Upper lobe of left lung (tissue), 6 donors: Measurements from ENCODE around the gene CCDC51. TPM values are rescaled to one million over a fixed set of nuclear protein-coding genes. Genes with fewer than 3 reads are reported as not detected.
"Not testable (repeated sequence)": the region's sequence is repeated elsewhere in the genome, so short reads cannot be mapped to it uniquely, and the experiment has no call there.

Experiments used
- ATAC-seq, 2 donors: fragments of 200-7000 bp; cut with Tn5 transposase; one replicate each; pipeline ENCODE4 v1.9.1; 2022; ENCODE audit warnings: mild to moderate bottlenecking in 2 of 2, moderate library complexity in 2 of 2; ENCODE audit not compliant: low FRiP score in 2 of 2
- DNase-seq, 2 donors: peaks; one replicate each; pipeline ENCODE4 v3.0.0-alpha.2; 2019 to 2020
- H3K27ac ChIP-seq, 4 donors: fragments of 200-600 bp; sonication (generic); one replicate each; pipeline ENCODE4 v1.5.1; 2016 to 2019
- H3K27me3 ChIP-seq, 4 donors: fragments of 200-600 bp; sonication (generic); one replicate each; pipeline ENCODE4 v1.5.1; 2017 to 2019
- H3K36me3 ChIP-seq, 4 donors: fragments of 200-600 bp; sonication (generic); one replicate each; pipeline ENCODE4 v1.5.1; 2016 to 2019
- H3K4me1 ChIP-seq, 4 donors: fragments of 200-600 bp; sonication (generic); one replicate each; pipeline ENCODE4 v1.5.1; 2018 to 2019
- H3K4me3 ChIP-seq, 4 donors: fragments of 200-600 bp; sonication (generic); one replicate each; pipeline ENCODE4 v1.5.1; 2017 to 2019; ENCODE audit warnings: mild to moderate bottlenecking in 2 of 4, moderate library complexity in 1 of 4
- H3K9me3 ChIP-seq, 4 donors: fragments of 200-600 bp; sonication (generic); one replicate each; pipeline ENCODE4 v1.5.1; 2018 to 2019
- CTCF ChIP-seq, 6 experiments: fragments of 450-650 bp in 4 of 6; fragments of 200-600 bp in 2 of 6; sonication (generic) in 2 of 6; IDR thresholded peaks; one replicate each; pipeline ENCODE4 v1.5.1; 2016 to 2019; ENCODE audit warnings: antibody characterized with exemption in 6 of 6
- EP300 ChIP-seq, 4 donors: sonication (generic); formaldehyde crosslinking; IDR thresholded peaks; one replicate each; pipeline ENCODE4 v1.5.1; 2017; ENCODE audit warnings: antibody characterized with exemption in 4 of 4, control low read depth in 2 of 4
- POLR2A ChIP-seq, 4 donors: fragments of 450-650 bp; IDR thresholded peaks; one replicate each; pipeline ENCODE4 v1.5.1; 2016 to 2017; ENCODE audit warnings: antibody characterized with exemption in 4 of 4, mild to moderate bottlenecking in 2 of 4
- POLR2AphosphoS5 ChIP-seq, 2 donors: sonication (generic); formaldehyde crosslinking; IDR thresholded peaks; one replicate each; pipeline ENCODE4 v1.5.1; 2017; ENCODE audit warnings: antibody characterized with exemption in 2 of 2
- WGBS, 2 donors: methylation state at CpG; one replicate each; pipeline ENCODE4 v1.1.5; 2017 to 2018; 5-methylcytosine and 5-hydroxymethylcytosine counted together
- total RNA-seq, 6 donors: library from RNA; depleted of rRNA in 4 of 6; stranded (reverse); fragments of >200 nt in 4 of 6; gene quantifications; one replicate each; pipeline versions ENCODE4 v1.1.0 to v1.2.1, GENCODE V29; 2016 to 2021
- donor health status: DM: no; HTN: no; CAD: no; lungs with moderate emphysema.
- donor health status: DM: no; HTN: yes; CAD: no; lungs with severe emphysema.

Gene CCDC51
- total RNA-seq, 6 donors from 2014 or later: 6.3 to 18.2 (median 13.2) TPM

- Histone ChIP-seq H3K4me1 (peaks cover 8 to 11% (median 8%) of the 10 kb centered on the region in 4 donors), H3K4me3 (peak overlapping the region in 1 of 4 donors; percentile 7), H3K27me3 (no peaks in the 10 kb centered on the region), H3K27ac (peak overlapping the region in 3 of 4 donors; percentile 42 to 65 (median 52)), H3K36me3 (peaks cover 0 to 23% (median 3%) of the 10 kb centered on the region in 4 donors), H3K9me3 (no peaks in the 10 kb centered on the region)
- DNase-seq: no peak
- ATAC-seq: no peak
- TF ChIP-seq EP300 (IDR thresholded peaks at IDR 0.05): no peak
- TF ChIP-seq POLR2AphosphoS5 (IDR thresholded peaks at IDR 0.05): no peak
- TF ChIP-seq POLR2A (IDR thresholded peaks at IDR 0.05): no peak
- no peak for TF ChIP-seq CTCF (IDR thresholded peaks at IDR 0.05)
- 88 to 90% methylated on average over 8 to 9 of the region's 9 CpGs for WGBS, 2 donors
These were observed 38.1 kb upstream of the CCDC51 start for GRCh38 chr3:48477959-48478520.

GRCh38 chr3:48476426-48477053, 36.6 kb upstream of the CCDC51 start:
- H3K4me3 ChIP-seq: no peak overlapping the region
- no peak for DNase-seq
- peaks cover 0 to 23% (median 3%) of the 10 kb centered on the region in 4 donors for H3K36me3 ChIP-seq
- WGBS, 2 donors: 82 to 93% methylated on average over 8 to 9 of the region's 9 CpGs
- ATAC-seq: no peak
- H3K27ac ChIP-seq: no peak overlapping the region
- no peaks in the 10 kb centered on the region for H3K9me3 ChIP-seq
- no peak for TF ChIP-seq POLR2A (IDR thresholded peaks at IDR 0.05)
- TF ChIP-seq POLR2AphosphoS5 (IDR thresholded peaks at IDR 0.05): no peak
- TF ChIP-seq CTCF (IDR thresholded peaks at IDR 0.05): no peak
- no peak for TF ChIP-seq EP300 (IDR thresholded peaks at IDR 0.05)
- peaks cover 16 to 25% (median 18%) of the 10 kb centered on the region in 4 donors for H3K4me1 ChIP-seq
- H3K27me3 ChIP-seq: no peaks in the 10 kb centered on the region

- WGBS, 2 donors: 83 to 88% methylated on average over 11 of the region's 11 CpGs
- ATAC-seq: no peak
- H3K27ac ChIP-seq: peak overlapping the region in 1 of 4 donors; percentile 32
These were observed 35.3 kb upstream of the CCDC51 start for GRCh38 chr3:48475188-48475587.

GRCh38 chr3:48474619-48475018, 34.7 kb upstream of the CCDC51 start:
- H3K27me3 ChIP-seq: no peaks in the 10 kb centered on the region
- no peaks in the 10 kb centered on the region for H3K9me3 ChIP-seq
- no peak for TF ChIP-seq EP300 (IDR thresholded peaks at IDR 0.05)
- no peak for TF ChIP-seq CTCF (IDR thresholded peaks at IDR 0.05)
- TF ChIP-seq POLR2AphosphoS5 (IDR thresholded peaks at IDR 0.05): no peak
- TF ChIP-seq POLR2A (IDR thresholded peaks at IDR 0.05): no peak
- WGBS, 2 donors: 64 to 82% methylated on average over 4 of the region's 4 CpGs
- ATAC-seq (no peak), DNase-seq (no peak)
- peak overlapping the region in 1 of 4 donors; percentile 32 for H3K27ac ChIP-seq
- no peak overlapping the region for H3K4me3 ChIP-seq
- peaks cover 0 to 26% (median 5%) of the 10 kb centered on the region in 4 donors for H3K36me3 ChIP-seq
- H3K4me1 ChIP-seq: peaks cover 33 to 44% (median 34%) of the 10 kb centered on the region in 4 donors

More at GRCh38 chr3:48475188-48475587, 35.3 kb upstream of the CCDC51 start:
- peaks cover 0 to 23% (median 3%) of the 10 kb centered on the region in 4 donors for H3K36me3 ChIP-seq
- DNase-seq: no peak
- H3K4me3 ChIP-seq: no peak overlapping the region
- H3K27me3 ChIP-seq: no peaks in the 10 kb centered on the region
- H3K4me1 ChIP-seq: peaks cover 27 to 38% (median 29%) of the 10 kb centered on the region in 4 donors
- H3K9me3 ChIP-seq: no peaks in the 10 kb centered on the region
- TF ChIP-seq POLR2AphosphoS5 (IDR thresholded peaks at IDR 0.05) (no peak), CTCF (IDR thresholded peaks at IDR 0.05) (no peak), POLR2A (IDR thresholded peaks at IDR 0.05) (no peak), EP300 (IDR thresholded peaks at IDR 0.05) (no peak)

GRCh38 chr3:48474031-48474430, 34.1 kb upstream of the CCDC51 start:
- WGBS, 2 donors: 94 to 97% methylated on average over 4 of the region's 4 CpGs
- H3K36me3 ChIP-seq: peaks cover 0 to 29% (median 11%) of the 10 kb centered on the region in 4 donors

More at GRCh38 chr3:48474031-48474430, 34.1 kb upstream of the CCDC51 start:
- H3K4me1 ChIP-seq: peaks cover 38 to 49% (median 40%) of the 10 kb centered on the region in 4 donors
- not testable (repeated sequence) for DNase-seq, H3K9me3 ChIP-seq, H3K27me3 ChIP-seq, H3K4me3 ChIP-seq, ATAC-seq
- peak overlapping the region in 3 of 4 donors; percentile 97 to 99 (median 98) for H3K27ac ChIP-seq
